ENCODE measurements around the gene IQCK.
"Not testable (repeated sequence)": the region's sequence is repeated elsewhere in the genome, so short reads cannot be mapped to it uniquely, and the experiment has no call there.

The IQCK gene

GRCh38 chr16:19717741-19718623, at the start of gene IQCK, which contains the start of gene KNOP1:
TSS of gene IQCK (plus strand) at chr16:19718271. CDS start at chr16:19718307, 36 bp downstream.
TSS of gene KNOP1 (minus strand) at chr16:19718227. CDS start at chr16:19715035, 3,192 bp downstream.
- DNase-seq: peak; percentile 90

- DNase-seq: no peak
Observed at GRCh38 chr16:19672378-19672777, 45.7 kb upstream of the IQCK start.

GRCh38 chr16:19674485-19674884, 43.6 kb upstream of the IQCK start:
- no peak for DNase-seq

- DNase-seq: no peak
Observed at GRCh38 chr16:19677402-19677801, 40.7 kb upstream of the IQCK start.

GRCh38 chr16:19678804-19679203, 39.3 kb upstream of the IQCK start:
- DNase-seq: no peak

GRCh38 chr16:19679281-19679680, 38.8 kb upstream of the IQCK start:
- DNase-seq: not testable (repeated sequence)

- no peak for DNase-seq
Observed at GRCh38 chr16:19680881-19681340, 37.2 kb upstream of the IQCK start.

GRCh38 chr16:19681637-19682036, 36.4 kb upstream of the IQCK start:
- no peak for DNase-seq

- DNase-seq: no peak
Observed at GRCh38 chr16:19683453-19684236, 34.4 kb upstream of the IQCK start.

- DNase-seq: no peak
Observed at GRCh38 chr16:19685176-19685575, 32.9 kb upstream of the IQCK start.

GRCh38 chr16:19687279-19687678, 30.8 kb upstream of the IQCK start:
- no peak for DNase-seq

GRCh38 chr16:19688396-19689024, 29.6 kb upstream of the IQCK start:
- no peak for DNase-seq

GRCh38 chr16:19689342-19689741, 28.7 kb upstream of the IQCK start:
- DNase-seq: no peak

- no peak for DNase-seq
Observed at GRCh38 chr16:19690196-19690595, 27.9 kb upstream of the IQCK start.

- no peak for DNase-seq
Observed at GRCh38 chr16:19691161-19691711, 26.8 kb upstream of the IQCK start.

GRCh38 chr16:19694989-19695388, 23.1 kb upstream of the IQCK start:
- no peak for DNase-seq

- DNase-seq: peak; percentile 65
Observed at GRCh38 chr16:19696328-19696727, 21.7 kb upstream of the IQCK start.

- no peak for DNase-seq
Observed at GRCh38 chr16:19696961-19697360, 21.1 kb upstream of the IQCK start.

GRCh38 chr16:19697756-19698318, 20.2 kb upstream of the IQCK start:
- no peak for DNase-seq

- DNase-seq: no peak
Observed at GRCh38 chr16:19698480-19699465, 19.3 kb upstream of the IQCK start.

GRCh38 chr16:19699472-19699871, 18.6 kb upstream of the IQCK start:
- DNase-seq: no peak

Data from CD4-positive, alpha-beta T cell treated with Interleukin-17A for 1 hour (primary cell).